ENCODE results near the gene RRP36. TPM values are rescaled to one million over a fixed set of nuclear protein-coding genes. Genes with fewer than 3 reads are reported as not detected.

Gene RRP36
- total RNA-seq, 1 donor from 2014 or later, result 24.8 TPM

- intact Hi-C loops (cut with micrococcal nuclease), result no loop called here
- no peak for TF ChIP-seq CTCF (IDR thresholded peaks at IDR 0.05; ENCODE audit: borderline replicate concordance)
- peaks cover 75% of the 10 kb centered on the region for H3K4me1 ChIP-seq
- no peaks in the 10 kb centered on the region for H3K9me3 ChIP-seq (replicated peaks)
- H3K27ac ChIP-seq (replicated peaks), result peak overlapping the region; percentile 89
- H3K4me3 ChIP-seq, result peak overlapping the region; percentile 83
- peak; percentile 40 for DNase-seq
- peaks cover 42% of the 10 kb centered on the region for H3K36me3 ChIP-seq
- no peaks in the 10 kb centered on the region for H3K27me3 ChIP-seq (ENCODE audit: low read depth)
These were observed 4.5 kb upstream of the RRP36 start for GRCh38 chr6:43016943-43017334.

- H3K27ac ChIP-seq (replicated peaks), result no peak overlapping the region
- no peaks in the 10 kb centered on the region for H3K27me3 ChIP-seq (ENCODE audit: low read depth)
- no peak for DNase-seq
- peaks cover 38% of the 10 kb centered on the region for H3K36me3 ChIP-seq
- no peak for TF ChIP-seq CTCF (IDR thresholded peaks at IDR 0.05; ENCODE audit: borderline replicate concordance)
- peaks cover 80% of the 10 kb centered on the region for H3K4me1 ChIP-seq
- intact Hi-C loops (cut with micrococcal nuclease), result no loop called here
- no peaks in the 10 kb centered on the region for H3K9me3 ChIP-seq (replicated peaks)
- H3K4me3 ChIP-seq, result no peak overlapping the region
These were observed 2.3 kb upstream of the RRP36 start for GRCh38 chr6:43019152-43019551.

- no peak for DNase-seq
- H3K36me3 ChIP-seq, result peaks cover 49% of the 10 kb centered on the region
- H3K27me3 ChIP-seq (ENCODE audit: low read depth), result no peaks in the 10 kb centered on the region
- H3K27ac ChIP-seq (replicated peaks), result peak overlapping the region; percentile 88
- H3K4me1 ChIP-seq, result peaks cover 74% of the 10 kb centered on the region
- TF ChIP-seq CTCF (IDR thresholded peaks at IDR 0.05; ENCODE audit: borderline replicate concordance), result no peak
- intact Hi-C loops (cut with micrococcal nuclease), result no loop called here
- H3K9me3 ChIP-seq (replicated peaks), result no peaks in the 10 kb centered on the region
- no peak overlapping the region for H3K4me3 ChIP-seq
These were observed 1.2 kb upstream of the RRP36 start for GRCh38 chr6:43020052-43020705.

- intact Hi-C loops (cut with micrococcal nuclease), result no loop called here
- no peak for DNase-seq
- Histone ChIP-seq H3K36me3 (peaks cover 55% of the 10 kb centered on the region), H3K4me3 (peak overlapping the region; percentile 96), H3K9me3 (replicated peaks) (no peaks in the 10 kb centered on the region), H3K4me1 (peaks cover 67% of the 10 kb centered on the region), H3K27me3 (ENCODE audit: low read depth) (no peaks in the 10 kb centered on the region), H3K27ac (replicated peaks) (peak overlapping the region; percentile 88)
- TF ChIP-seq CTCF (IDR thresholded peaks at IDR 0.05; ENCODE audit: borderline replicate concordance), result no peak
These were observed 576 bp upstream of the RRP36 start for GRCh38 chr6:43020847-43021246.

GRCh38 chr6:43024436-43024835 is 3.0 kb downstream of the RRP36 start:
- peaks cover 66% of the 10 kb centered on the region for H3K36me3 ChIP-seq
- intact Hi-C loops (cut with micrococcal nuclease), result no loop called here

More at GRCh38 chr6:43024436-43024835, 3.0 kb downstream of the RRP36 start:
- no peak overlapping the region for H3K27ac ChIP-seq (replicated peaks)
- no peaks in the 10 kb centered on the region for H3K27me3 ChIP-seq (ENCODE audit: low read depth)
- TF ChIP-seq CTCF (IDR thresholded peaks at IDR 0.05; ENCODE audit: borderline replicate concordance), result no peak
- no peaks in the 10 kb centered on the region for H3K9me3 ChIP-seq (replicated peaks)
- no peak for DNase-seq
- H3K4me3 ChIP-seq, result no peak overlapping the region
- peaks cover 40% of the 10 kb centered on the region for H3K4me1 ChIP-seq

All from left ventricle myocardium inferior (tissue), 1 donor.